ENCODE data around the gene TIGD6. TPM values are rescaled to one million over a fixed set of nuclear protein-coding genes. Genes with fewer than 3 reads are reported as not detected.
"Not testable (repeated sequence)": the region's sequence is repeated elsewhere in the genome, so short reads cannot be mapped to it uniquely, and the experiment has no call there.

Gene TIGD6
- total RNA-seq, 2 donors from 2014 or later, result 2.4 to 3.3 TPM

GRCh38 chr5:149951138-149951749 is 49.2 kb downstream of the TIGD6 start:
- H3K36me3 Mint-ChIP-seq (ENCODE audit: low read depth), result no peaks in the 10 kb centered on the region
- no peaks in the 10 kb centered on the region for H3K4me1 Mint-ChIP-seq
- no peaks in the 10 kb centered on the region for H3K9me3 Mint-ChIP-seq
- H3K4me3 Mint-ChIP-seq, result no peak overlapping the region
- H3K27me3 Mint-ChIP-seq, result peaks cover 9% of the 10 kb centered on the region
- no peak overlapping the region for H3K27ac Mint-ChIP-seq
- no peak for ATAC-seq (replicated peaks)

GRCh38 chr5:149948993-149949392 is 51.5 kb downstream of the TIGD6 start:
- no peak overlapping the region for H3K27ac Mint-ChIP-seq
- no peaks in the 10 kb centered on the region for H3K36me3 Mint-ChIP-seq (ENCODE audit: low read depth)
- no peaks in the 10 kb centered on the region for H3K4me1 Mint-ChIP-seq
- no peak overlapping the region for H3K4me3 Mint-ChIP-seq
- H3K9me3 Mint-ChIP-seq, result no peaks in the 10 kb centered on the region
- H3K27me3 Mint-ChIP-seq, result peaks cover 9% of the 10 kb centered on the region
- ATAC-seq (replicated peaks), result no peak

DNA sequence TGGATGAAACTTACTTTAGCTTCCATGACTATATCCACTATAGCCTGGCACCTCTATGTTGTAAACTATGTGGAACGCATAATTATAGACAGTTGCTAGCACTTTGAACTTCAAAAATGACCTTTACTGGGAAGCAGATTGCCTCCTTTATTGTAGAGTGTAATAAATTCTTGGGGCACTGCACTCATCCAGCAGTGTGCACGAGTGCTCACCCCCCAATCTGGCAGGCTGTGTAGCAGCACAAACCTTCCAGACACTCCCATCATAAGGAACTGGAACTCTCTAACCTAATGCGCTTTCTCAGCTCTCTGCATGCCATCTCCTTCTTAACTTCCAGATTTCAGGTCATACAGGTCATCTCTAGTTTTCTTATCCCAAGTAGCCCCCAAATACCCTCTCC is 54.3 kb downstream of the TIGD6 start:
- no peaks in the 10 kb centered on the region for H3K36me3 Mint-ChIP-seq (ENCODE audit: low read depth)
- no peak for ATAC-seq (replicated peaks)
- H3K4me1 Mint-ChIP-seq, result no peaks in the 10 kb centered on the region
- peaks cover 12% of the 10 kb centered on the region for H3K27me3 Mint-ChIP-seq
- no peaks in the 10 kb centered on the region for H3K9me3 Mint-ChIP-seq
- no peak overlapping the region for H3K27ac Mint-ChIP-seq
- no peak overlapping the region for H3K4me3 Mint-ChIP-seq

DNA sequence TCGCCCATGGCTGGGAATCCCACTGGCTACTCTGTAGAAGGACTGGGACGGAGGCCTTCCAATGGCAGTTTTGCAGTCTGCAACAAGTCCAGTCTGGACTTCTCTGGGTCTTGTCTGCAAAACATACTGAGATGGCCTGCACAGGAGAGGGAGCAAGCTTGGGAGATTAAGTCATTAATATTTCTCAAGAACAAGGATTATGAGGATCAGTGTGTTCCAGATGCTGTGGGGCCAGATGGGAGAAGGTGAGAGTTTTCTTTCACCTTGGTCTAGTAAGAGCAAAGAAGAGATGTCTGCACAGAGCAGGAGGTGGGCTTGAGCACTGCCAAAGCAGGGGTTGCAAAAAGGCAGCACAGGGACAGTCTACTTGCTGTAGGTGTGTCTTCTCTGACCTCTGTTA is 55.8 kb downstream of the TIGD6 start, which contains the start of gene PDE6A:
Gene PDE6A, minus strand, starts transcription at position 128 of the 400 bp plus-strand sequence. Its CDS starts 120 bp downstream, at position 8.
- Mint-ChIP-seq H3K27ac (peak within 1 kb of the TSS; percentile 17), H3K27me3 (peaks cover 9% of the 10 kb centered on the region), H3K36me3 (ENCODE audit: low read depth) (no peaks in the 10 kb centered on the region), H3K4me1 (no peaks in the 10 kb centered on the region), H3K9me3 (no peaks in the 10 kb centered on the region), H3K4me3 (no peak within 1 kb of the TSS)
- ATAC-seq (replicated peaks), result no peak

GRCh38 chr5:149943177-149943949 is 57.1 kb downstream of the TIGD6 start:
- not testable (repeated sequence) for H3K4me3 Mint-ChIP-seq; ATAC-seq (replicated peaks); H3K36me3 Mint-ChIP-seq (ENCODE audit: low read depth); H3K27me3 Mint-ChIP-seq; H3K4me1 Mint-ChIP-seq; H3K9me3 Mint-ChIP-seq
- H3K27ac Mint-ChIP-seq, result peak overlapping the region; percentile 17

Other genes with a start within 250 kb of the TIGD6 start
- gene PDE6A, start 55.9 kb downstream of the TIGD6 start, total RNA-seq, result not detected
- 1 to 10 TPM; 6.9 to 8.9 TPM for gene SLC26A2, start 39.9 kb downstream of the TIGD6 start, total RNA-seq
- 10 to 100 TPM; 28.2 to 42.6 TPM for gene HMGXB3, start 85 bp upstream of the TIGD6 start, total RNA-seq
- gene CSF1R, start 85.9 kb upstream of the TIGD6 start, total RNA-seq, result 1 to 10 TPM in 1 of 2 donors, under 1 TPM in 1; 0.87 to 2.8 TPM
- under 1 TPM; 0.26 to 0.76 TPM for gene PDGFRB, start 155.2 kb upstream of the TIGD6 start, total RNA-seq
- gene CDX1, start 166.1 kb upstream of the TIGD6 start, total RNA-seq, result not detected
- not detected for gene SLC6A7, start 189.4 kb upstream of the TIGD6 start, total RNA-seq

Measured in activated T-helper 17 cell treated with anti-CD3 and anti-CD28 coated beads, Interleukin-2, amount 50 U/mL, for 72 hours (primary cell).